Measurements from ENCODE around the gene HNRNPA0. TPM values are rescaled to one million over a fixed set of nuclear protein-coding genes. Genes with fewer than 3 reads are reported as not detected.
"Not testable (repeated sequence)": the region's sequence is repeated elsewhere in the genome, so short reads cannot be mapped to it uniquely, and the experiment has no call there.

Gene HNRNPA0
- total and polyA plus RNA-seq, 2 donors (not counting 3 experiments of a cell fraction or from before 2014, with no cell fraction given), result 16.0 to 37.5 TPM

- Histone ChIP-seq H3K9me1 (replicated peaks; ENCODE audit: control insufficient read depth, extremely low read depth, insufficient read depth, low read length) (no peaks in the 10 kb centered on the region), H3K9ac (replicated peaks; ENCODE audit: extremely low read depth, insufficient read depth, low read length) (no peak overlapping the region), H4K20me1 (replicated peaks; ENCODE audit: control insufficient read depth, extremely low read depth, insufficient read depth, low read length) (no peaks in the 10 kb centered on the region), H3K4me3 (replicated peaks in 1 of 3; ENCODE audit: insufficient read depth in 1 of 3, low read depth in 1 of 3, low read length in 3 of 3) (no peak overlapping the region), H3K79me2 (ENCODE audit: control insufficient read depth, insufficient read depth, low read length) (no peaks in the 10 kb centered on the region), H3K4me1 (ENCODE audit: control insufficient read depth, extremely low read depth, insufficient read depth, low read length) (no peaks in the 10 kb centered on the region), H3K4me2 (ENCODE audit: insufficient read depth, low read length) (no peak overlapping the region), H3K27me3 (ENCODE audit: control insufficient read depth in 2 of 2, insufficient read depth in 2 of 2, low read length in 2 of 2) (peaks cover 7 to 13% of the 10 kb centered on the region in 2 experiments), H3K36me3 (ENCODE audit: control insufficient read depth in 2 of 2, extremely low read depth in 1 of 2, insufficient read depth in 2 of 2, low read length in 2 of 2) (no peaks in the 10 kb centered on the region), H3K9me3 (replicated peaks; ENCODE audit: control insufficient read depth, insufficient read depth, low read length) (no peaks in the 10 kb centered on the region), H2AFZ (ENCODE audit: low read depth, low read length) (no peak overlapping the region), H3K27ac (ENCODE audit: insufficient read depth, low read depth, low read length) (no peak overlapping the region)
- DNase-seq (ENCODE audit: low read depth, low spot score) (peak; percentile 59), FAIRE-seq (peak; percentile 69)
- no TSS peak for BruUV-seq (replicated peaks)
- dilution Hi-C loops (cut with MboI; ENCODE audit: extremely low pct_ligation_motif_present, low sequenced_read_pairs) (no loop called here), intact Hi-C loops (cut with micrococcal nuclease) (loop anchor here (1.0 to 5.0 kb wide), 5 partner anchors 43 to 354 kb away; no protein-coding TSS in a partner anchor)
- CTCF ChIA-PET, result interaction anchor here (0.6 to 6.9 kb wide), 124 partner anchors 8 to 976 kb away, joined by 3 to 148 read pairs (median 5); partner anchors contain the start of genes FAM13B, HNRNPA0, KLHL3 and MYOT
- POLR2A ChIA-PET, result no interaction called here
- TF ChIP-seq CTCF (IDR thresholded peaks at IDR 0.05; ENCODE audit: extremely low read depth in 1 of 2, insufficient read depth in 1 of 2, low read depth in 1 of 2, low read length in 2 of 2) (peak; percentile 50 to 51), MYC (IDR thresholded peaks at IDR 0.05; ENCODE audit: low read depth, low read length) (no peak), GATA2 (IDR thresholded peaks at IDR 0.05; ENCODE audit: insufficient read depth, insufficient read length, low read depth, low read length) (no peak)
These were observed 24.8 kb upstream of the HNRNPA0 start for GRCh38 chr5:137778772-137779564.

- DNase-seq (ENCODE audit: low read depth, low spot score); intact Hi-C loops (cut with micrococcal nuclease); H3K9ac ChIP-seq (replicated peaks; ENCODE audit: extremely low read depth, insufficient read depth, low read length); H4K20me1 ChIP-seq (replicated peaks; ENCODE audit: control insufficient read depth, extremely low read depth, insufficient read depth, low read length); CTCF ChIA-PET; H3K4me1 ChIP-seq (ENCODE audit: control insufficient read depth, extremely low read depth, insufficient read depth, low read length); H3K27me3 ChIP-seq (ENCODE audit: control insufficient read depth in 2 of 2, insufficient read depth in 2 of 2, low read length in 2 of 2); H3K9me3 ChIP-seq (replicated peaks; ENCODE audit: control insufficient read depth, insufficient read depth, low read length); BruUV-seq (replicated peaks); H3K9me1 ChIP-seq (replicated peaks; ENCODE audit: control insufficient read depth, extremely low read depth, insufficient read depth, low read length); FAIRE-seq; H3K36me3 ChIP-seq (ENCODE audit: control insufficient read depth in 2 of 2, extremely low read depth in 1 of 2, insufficient read depth in 2 of 2, low read length in 2 of 2); H3K4me3 ChIP-seq (replicated peaks in 1 of 3; ENCODE audit: insufficient read depth in 1 of 3, low read depth in 1 of 3, low read length in 3 of 3); H2AFZ ChIP-seq (ENCODE audit: low read depth, low read length); H3K79me2 ChIP-seq (ENCODE audit: control insufficient read depth, insufficient read depth, low read length); POLR2A ChIA-PET; H3K27ac ChIP-seq (ENCODE audit: insufficient read depth, low read depth, low read length); H3K4me2 ChIP-seq (ENCODE audit: insufficient read depth, low read length): not testable (repeated sequence)
- dilution Hi-C loops (cut with MboI; ENCODE audit: extremely low pct_ligation_motif_present, low sequenced_read_pairs), result loop anchor here (25.0 kb wide), 1 partner anchor 106 kb away; no protein-coding TSS in a partner anchor
These were observed 13.8 kb upstream of the HNRNPA0 start for GRCh38 chr5:137767937-137768336.
